ENCODE results near the gene SHB.

GRCh38 chr9:37921168-37921510, 147.9 kb downstream of the SHB start:
- TF ChIP-seq CTCF (IDR thresholded peaks at IDR 0.05; ENCODE audit: control extremely low read depth in 1 of 3, insufficient read depth in 1 of 3, low read depth in 1 of 3, low read length in 3 of 3) (no peak), ZNF274 (IDR thresholded peaks at IDR 0.05; ENCODE audit: borderline replicate concordance, extremely low read depth, low read length) (no peak), JUND (IDR thresholded peaks at IDR 0.05; ENCODE audit: low read length) (no peak), ASH2L (IDR thresholded peaks at IDR 0.05; ENCODE audit: low read length) (no peak), POLR2A (IDR thresholded peaks at IDR 0.05; ENCODE audit: control extremely low read depth in 1 of 2, low read depth in 2 of 2, low read length in 2 of 2) (no peak), EZH2 (IDR thresholded peaks at IDR 0.05; ENCODE audit: low read depth, low read length, severe bottlenecking) (no peak), EP300 (IDR thresholded peaks at IDR 0.05; ENCODE audit: borderline replicate concordance in 1 of 2, low read depth in 2 of 2, low read length in 2 of 2) (no peak), POLR2AphosphoS5 (IDR thresholded peaks at IDR 0.05; ENCODE audit: low read depth, low read length) (no peak)
